HG02840 (cell line): ENCODE data around the gene MMAB.

Experiments used
- ATAC-seq: cut with Tn5 transposase; IDR thresholded peaks from one replicate; pipeline ENCODE4 v1.9.1; 2021; ENCODE audit warnings: mild to moderate bottlenecking, moderate library complexity, moderate number of reproducible peaks; ENCODE audit not compliant: unreplicated experiment, low FRiP score

The MMAB gene

GRCh38 chr12:109562871-109563270, 10.4 kb downstream of the MMAB start:
- no peak for ATAC-seq

DNA sequence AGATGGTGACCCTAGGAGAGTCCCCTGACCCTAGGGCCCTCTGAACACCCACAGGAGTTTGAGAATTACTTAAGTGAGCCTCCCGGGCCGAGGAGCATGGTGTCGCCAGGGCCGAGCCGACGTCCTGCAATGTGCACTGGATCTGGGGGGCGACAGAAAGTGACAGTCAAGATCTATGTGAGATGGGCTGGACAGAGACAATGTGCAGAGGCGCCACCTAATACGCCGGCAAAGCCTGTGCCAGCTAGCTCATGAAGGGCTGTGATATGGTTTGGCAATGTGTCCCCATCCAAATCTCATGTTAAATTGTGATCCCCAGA, 11.6 kb downstream of the MMAB start:
- no peak for ATAC-seq

DNA sequence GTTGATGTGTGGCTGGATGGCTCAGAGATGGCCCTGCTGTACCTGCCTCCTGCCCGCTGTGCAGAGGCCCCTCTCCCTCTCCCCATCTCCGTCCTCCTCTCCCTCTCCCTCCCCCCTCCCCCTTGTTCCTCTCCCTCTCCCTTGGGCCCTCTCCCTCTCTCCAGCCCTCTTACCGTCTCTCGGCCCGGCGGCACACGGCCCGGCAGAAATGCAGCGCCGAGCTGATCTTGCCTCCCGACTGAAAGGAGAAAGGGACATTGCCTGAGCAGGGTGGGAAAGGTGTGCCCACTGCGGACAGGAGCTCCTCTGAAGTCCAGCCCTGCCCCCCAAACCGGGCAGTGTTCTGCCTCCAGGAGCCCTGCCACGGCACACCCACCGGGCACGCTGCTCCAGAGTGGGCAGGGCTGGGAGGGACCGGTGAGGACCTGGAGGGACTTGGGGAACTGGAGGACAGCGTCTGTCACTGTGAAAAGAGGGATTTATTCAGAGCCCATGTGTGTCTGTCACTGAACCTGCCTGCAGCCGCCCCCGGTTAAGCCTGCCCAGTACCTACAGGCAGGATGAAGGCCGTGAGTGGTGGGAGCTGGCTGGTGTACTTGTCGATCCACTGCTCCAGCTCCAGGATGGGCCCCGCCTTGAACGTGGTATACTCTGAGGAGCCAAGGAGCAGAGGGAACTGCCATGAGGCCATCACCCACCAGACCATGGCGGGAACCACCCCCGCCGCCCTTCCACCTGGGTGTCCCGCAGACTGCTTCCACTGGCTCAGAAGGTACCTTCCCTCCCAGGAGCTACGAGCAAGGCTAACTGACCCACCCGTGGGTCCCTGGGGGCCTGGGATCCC, 12.2 kb downstream of the MMAB start:
- ATAC-seq = no peak

- ATAC-seq = no peak
These were observed 13.7 kb downstream of the MMAB start for GRCh38 chr12:109559601-109560000.

GRCh38 chr12:109559200-109559505, 14.2 kb downstream of the MMAB start:
- no peak for ATAC-seq

- ATAC-seq = no peak
These were observed 14.7 kb downstream of the MMAB start for GRCh38 chr12:109558374-109559199.

- no peak for ATAC-seq
These were observed 15.5 kb downstream of the MMAB start for GRCh38 chr12:109557805-109558204.

DNA sequence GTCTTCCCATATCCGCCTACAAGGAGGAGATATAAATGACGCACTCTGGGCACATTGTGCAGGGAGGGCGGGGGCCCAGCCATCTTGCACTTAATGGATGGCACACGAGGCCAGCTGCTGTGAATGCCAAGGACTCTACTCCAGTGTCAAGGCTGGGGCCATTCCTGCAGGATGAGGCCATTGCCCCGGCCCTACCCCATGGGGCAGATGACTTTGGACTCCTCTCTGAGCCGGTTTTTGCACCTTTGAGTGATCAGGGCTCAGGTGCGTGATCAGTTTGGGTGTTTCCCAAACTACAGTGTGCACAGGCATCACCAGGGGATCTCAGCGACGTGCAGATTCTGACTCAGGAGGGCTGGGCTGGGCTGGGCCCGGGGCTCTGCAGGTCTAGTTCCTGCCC, 16.1 kb downstream of the MMAB start:
- no peak for ATAC-seq

- no peak for ATAC-seq
These were observed 17.6 kb downstream of the MMAB start for GRCh38 chr12:109555431-109556315.

GRCh38 chr12:109554761-109555160, 18.5 kb downstream of the MMAB start:
- no peak for ATAC-seq

- ATAC-seq = no peak
These were observed 19.3 kb downstream of the MMAB start for GRCh38 chr12:109553906-109554500.

DNA sequence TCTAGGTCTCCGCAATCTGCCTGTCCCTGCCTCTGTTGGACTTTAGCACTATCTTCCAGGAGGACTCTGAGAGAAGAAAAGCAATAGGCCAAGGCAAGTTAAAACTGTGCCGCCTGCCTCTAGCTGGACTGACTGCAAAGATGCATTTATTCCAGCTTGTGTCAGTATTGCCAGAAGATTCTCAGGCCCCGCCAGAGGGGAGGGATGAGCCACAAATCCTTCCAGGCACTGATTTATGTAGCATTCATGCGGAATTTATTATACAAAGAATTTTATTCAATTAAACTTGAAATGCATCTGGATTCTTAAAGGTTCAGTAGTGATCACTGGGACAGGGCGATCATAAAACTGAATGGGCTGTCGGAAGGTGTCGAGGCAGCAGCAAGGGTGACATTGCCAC, 19.8 kb downstream of the MMAB start:
- no peak for ATAC-seq

DNA sequence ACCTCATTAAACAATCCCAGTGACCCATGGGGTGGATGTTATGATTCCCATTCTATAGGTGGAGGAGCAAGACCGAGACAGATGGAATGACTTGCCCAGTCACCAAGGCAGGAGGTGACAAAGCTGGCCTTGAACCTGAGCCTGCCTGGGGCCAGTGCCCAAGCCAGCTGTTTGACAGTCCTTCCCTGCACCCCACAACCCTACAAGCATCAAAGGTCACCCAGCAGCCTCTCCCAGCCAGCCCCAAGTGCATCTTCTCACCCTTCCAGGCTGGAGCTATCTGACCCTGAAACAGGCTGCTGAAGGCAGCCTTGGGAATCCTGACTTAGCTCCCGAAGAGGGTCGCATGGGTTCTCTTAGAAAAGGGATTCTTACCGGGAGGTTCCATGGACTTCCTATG, 20.3 kb downstream of the MMAB start:
- ATAC-seq = no peak

DNA sequence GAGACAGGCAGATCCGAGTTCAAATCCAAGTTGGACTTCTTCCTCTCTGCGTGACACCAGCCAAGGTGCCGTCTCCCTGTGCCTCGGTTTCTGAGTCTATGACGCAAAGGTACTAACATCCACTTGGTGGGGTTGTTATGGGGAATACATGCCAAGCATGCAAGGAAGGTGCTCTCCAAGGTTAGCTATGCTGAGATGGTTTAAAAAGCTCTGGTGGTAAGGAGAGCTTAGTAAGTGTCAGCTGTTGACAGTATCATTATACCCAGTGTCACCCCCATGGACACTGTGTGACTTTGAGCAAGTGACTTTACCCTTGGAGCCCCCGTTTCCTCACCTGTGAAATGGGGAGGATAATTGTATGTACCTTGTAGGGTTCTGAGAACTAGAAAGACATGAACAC, 22.2 kb downstream of the MMAB start:
- ATAC-seq = no peak

GRCh38 chr12:109550281-109550680, 23.0 kb downstream of the MMAB start:
- no peak for ATAC-seq

GRCh38 chr12:109549613-109550270, 23.6 kb downstream of the MMAB start:
- no peak for ATAC-seq

GRCh38 chr12:109548258-109548657, 25.0 kb downstream of the MMAB start:
- no peak for ATAC-seq

DNA sequence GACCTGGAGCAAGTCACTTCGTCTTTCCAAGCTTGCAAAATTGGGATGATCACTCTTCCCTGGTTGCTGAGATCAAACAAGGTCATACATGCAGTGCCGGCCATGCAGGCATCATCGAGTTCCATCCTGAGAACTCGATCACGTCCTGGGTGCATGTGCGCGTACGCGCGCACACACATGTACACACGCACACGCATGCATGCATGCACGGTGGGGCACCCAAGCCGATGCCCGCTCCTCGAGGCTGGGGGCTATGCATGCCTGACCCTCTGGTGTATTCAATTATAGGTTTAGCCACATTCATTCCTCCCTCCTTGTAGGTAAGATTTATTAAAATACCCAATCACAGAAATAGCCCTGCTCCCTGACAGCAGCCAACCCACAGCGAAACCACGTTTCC, 26.0 kb downstream of the MMAB start:
- no peak for ATAC-seq

- ATAC-seq = no peak
These were observed 27.5 kb downstream of the MMAB start for GRCh38 chr12:109545826-109546225.

DNA sequence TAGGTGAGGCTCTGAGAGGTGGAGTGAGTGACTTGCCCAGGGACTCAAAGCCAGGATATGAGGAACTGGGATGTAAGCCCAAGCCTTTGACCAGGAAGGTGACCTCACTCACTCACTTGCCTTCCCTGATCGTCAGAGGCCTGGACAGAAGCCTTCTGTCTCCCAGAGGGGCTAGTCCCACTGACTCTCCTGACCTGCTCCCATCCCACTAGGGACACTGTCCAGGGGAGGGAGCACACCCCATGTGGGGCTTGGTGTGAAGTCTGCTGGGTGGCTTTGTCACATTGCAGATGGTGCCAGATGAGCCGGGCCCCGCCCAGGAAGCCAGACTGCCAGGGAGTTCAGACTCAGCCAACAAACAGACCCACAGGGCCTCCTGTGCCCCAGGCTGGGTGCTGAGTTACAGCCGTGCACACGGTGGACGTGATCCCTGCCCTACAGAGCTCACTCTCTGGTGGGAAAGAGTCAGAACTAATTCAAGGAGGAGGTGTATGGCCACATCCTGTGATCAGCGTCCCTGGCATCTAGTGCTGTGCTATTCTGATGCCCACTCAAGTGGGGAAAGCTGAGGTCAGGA, 28.3 kb downstream of the MMAB start:
- ATAC-seq = no peak
